DOHH2 (cell line): Measurements from ENCODE around the gene FNDC3B.

ENCODE experiments used
- H3F3A ChIP-seq: fragments of 200-600 bp; sonication (generic), shearing (Covaris generic); 2 replicates; pipeline ENCODE4 v1.6.0; 2016; ENCODE audit warnings: antibody characterized with exemption, mild to moderate bottlenecking; ENCODE audit not compliant: control insufficient read depth, insufficient read depth
- H3K27ac ChIP-seq: fragments of 200-600 bp; sonication (generic); 2 replicates; pipeline ENCODE4 v1.5.1; 2014; ENCODE audit warnings: low read depth, mild to moderate bottlenecking, low read length, moderate library complexity
- H3K27me3 ChIP-seq: fragments of 200-600 bp; sonication (generic); 2 replicates; pipeline ENCODE4 v1.6.1; 2014; ENCODE audit warnings: mild to moderate bottlenecking, low read length, mixed read lengths; ENCODE audit not compliant: control insufficient read depth
- H3K36me3 ChIP-seq: fragments of 200-600 bp; sonication (generic); 2 replicates; pipeline ENCODE4 v1.6.1; 2014; ENCODE audit warnings: mild to moderate bottlenecking, low read length, moderate library complexity, mixed read lengths; ENCODE audit not compliant: control insufficient read depth
- H3K4me1 ChIP-seq: fragments of 200-600 bp; sonication (generic); 2 replicates; pipeline ENCODE4 v1.6.1; 2014; ENCODE audit warnings: mild to moderate bottlenecking, low read length, mixed read lengths; ENCODE audit not compliant: control insufficient read depth
- H3K4me2 ChIP-seq: fragments of 200-600 bp; sonication (generic); 2 replicates; pipeline ENCODE4 v1.6.0; 2014; ENCODE audit warnings: mild to moderate bottlenecking, low read length, moderate library complexity
- H3K4me3 ChIP-seq: fragments of 200-600 bp; sonication (generic); 2 replicates; pipeline ENCODE4 v1.5.1; 2014; ENCODE audit warnings: mild to moderate bottlenecking, low read length, mixed read lengths
- H3K79me2 ChIP-seq: fragments of 200-600 bp; sonication (generic); 2 replicates; pipeline ENCODE4 v1.6.1; 2014; ENCODE audit warnings: mild to moderate bottlenecking, low read length, mixed read lengths; ENCODE audit not compliant: control insufficient read depth
- H3K9me2 ChIP-seq: fragments of 200-600 bp; sonication (generic); replicated peaks from 2 replicates; pipeline ENCODE4 v1.6.1; 2014; ENCODE audit warnings: mild to moderate bottlenecking, low read length, mixed read lengths; ENCODE audit not compliant: control insufficient read depth
- H3K9me3 ChIP-seq: fragments of 200-600 bp; sonication (generic); 2 replicates; pipeline ENCODE4 v1.6.1; 2014; ENCODE audit warnings: antibody characterized with exemption, low read length, mixed read lengths; ENCODE audit not compliant: control insufficient read depth, insufficient read depth
- H4K20me1 ChIP-seq: fragments of 200-600 bp; sonication (generic); 2 replicates; pipeline ENCODE4 v1.6.0; 2014; ENCODE audit warnings: low read depth, mild to moderate bottlenecking, antibody characterized with exemption, low read length, moderate library complexity; ENCODE audit not compliant: control insufficient read depth, insufficient read depth
- CTCF ChIP-seq: fragments of 200-600 bp; sonication (generic); IDR thresholded peaks from one replicate; pipeline ENCODE4 v1.5.1; 2014; ENCODE audit warnings: antibody characterized with exemption, mild to moderate bottlenecking, low read depth, low read length; ENCODE audit not compliant: poor library complexity, severe bottlenecking
- EZH2phosphoT487 ChIP-seq: fragments of 200-600 bp; sonication (generic); IDR thresholded peaks from 2 replicates; pipeline ENCODE4 v1.6.1; 2017; ENCODE audit warnings: borderline replicate concordance, mild to moderate bottlenecking, antibody characterized with exemption, low read length, moderate library complexity, mixed read lengths

Gene FNDC3B

GRCh38 chr3:172394692-172395091 is 355.3 kb downstream of the FNDC3B start:
- Histone ChIP-seq H3K9me2 (no peaks in the 10 kb centered on the region), H3K27ac (no peak overlapping the region), H3K4me3 (no peak overlapping the region), H3K9me3 (no peaks in the 10 kb centered on the region), H3F3A (no peaks in the 10 kb centered on the region), H3K4me2 (no peak overlapping the region), H3K27me3 (no peaks in the 10 kb centered on the region), H3K36me3 (no peaks in the 10 kb centered on the region), H3K4me1 (no peaks in the 10 kb centered on the region), H3K79me2 (no peaks in the 10 kb centered on the region), H4K20me1 (no peaks in the 10 kb centered on the region)
- TF ChIP-seq EZH2phosphoT487, result no peak

DNA sequence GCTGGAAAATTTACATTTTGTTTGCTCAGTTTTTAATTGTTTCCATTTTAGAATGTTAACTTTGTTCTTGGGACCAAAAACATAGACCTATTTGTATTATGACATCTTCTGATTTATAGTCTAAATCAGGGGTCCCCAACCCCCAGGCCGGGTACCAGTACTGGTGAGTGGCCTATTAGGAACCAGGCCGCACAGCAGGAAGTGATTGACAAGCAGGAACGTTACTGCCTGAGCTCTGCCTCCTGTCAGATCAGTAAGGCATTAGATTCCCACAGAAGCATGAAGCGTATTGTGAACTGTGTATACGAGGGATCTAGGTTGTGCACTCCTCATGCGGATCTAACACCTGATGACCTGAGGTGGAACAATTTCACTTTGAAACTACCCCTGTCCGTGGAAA is 357.0 kb downstream of the FNDC3B start:
- Histone ChIP-seq H3K36me3 (no peaks in the 10 kb centered on the region), H3K4me3 (no peak overlapping the region), H3K9me2 (no peaks in the 10 kb centered on the region), H3K9me3 (no peaks in the 10 kb centered on the region), H3K79me2 (no peaks in the 10 kb centered on the region), H3F3A (no peaks in the 10 kb centered on the region), H3K4me1 (no peaks in the 10 kb centered on the region), H4K20me1 (no peaks in the 10 kb centered on the region), H3K4me2 (no peak overlapping the region), H3K27ac (no peak overlapping the region), H3K27me3 (no peaks in the 10 kb centered on the region)
- TF ChIP-seq EZH2phosphoT487 (no peak), CTCF (no peak)

DNA sequence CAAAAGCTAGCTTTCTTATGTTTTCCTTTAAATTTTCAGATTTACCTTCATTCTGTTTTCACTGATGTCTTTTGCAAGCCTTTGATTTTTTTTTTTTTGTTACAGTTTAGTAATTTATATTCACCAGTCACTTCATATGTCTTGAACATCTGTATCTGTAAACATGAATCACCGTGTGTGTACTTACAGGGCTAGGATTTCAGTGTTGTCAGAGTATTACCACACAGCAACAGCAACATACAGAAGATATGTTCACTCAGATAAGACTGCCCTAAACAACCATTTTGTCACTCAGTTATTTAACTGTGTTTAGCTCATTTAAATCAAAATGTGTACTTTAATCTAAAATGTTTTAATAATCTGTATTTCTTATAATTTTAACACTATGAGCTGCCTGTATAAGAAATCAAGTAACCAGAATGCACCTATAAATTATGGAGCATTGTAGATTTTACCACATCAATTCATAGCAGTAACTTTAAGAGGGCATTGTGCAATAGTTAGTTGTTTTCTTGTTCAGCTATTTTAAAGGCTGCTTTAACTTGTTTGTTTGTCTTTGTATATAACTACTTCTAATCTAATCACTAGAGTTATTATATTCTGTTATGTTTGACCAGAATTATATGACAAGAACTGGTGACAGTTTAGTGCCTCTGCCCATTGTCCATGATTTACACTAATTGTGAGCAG is 358.5 kb downstream of the FNDC3B start:
- TF ChIP-seq CTCF, result no peak
- TF ChIP-seq EZH2phosphoT487, result no peak
- Histone ChIP-seq H3K9me3 (no peaks in the 10 kb centered on the region), H3K79me2 (no peaks in the 10 kb centered on the region), H3K4me1 (no peaks in the 10 kb centered on the region), H3K4me3 (no peak overlapping the region), H3K9me2 (no peaks in the 10 kb centered on the region), H3K36me3 (no peaks in the 10 kb centered on the region), H4K20me1 (no peaks in the 10 kb centered on the region), H3K27ac (no peak overlapping the region), H3K27me3 (no peaks in the 10 kb centered on the region), H3K4me2 (no peak overlapping the region), H3F3A (no peaks in the 10 kb centered on the region)

DNA sequence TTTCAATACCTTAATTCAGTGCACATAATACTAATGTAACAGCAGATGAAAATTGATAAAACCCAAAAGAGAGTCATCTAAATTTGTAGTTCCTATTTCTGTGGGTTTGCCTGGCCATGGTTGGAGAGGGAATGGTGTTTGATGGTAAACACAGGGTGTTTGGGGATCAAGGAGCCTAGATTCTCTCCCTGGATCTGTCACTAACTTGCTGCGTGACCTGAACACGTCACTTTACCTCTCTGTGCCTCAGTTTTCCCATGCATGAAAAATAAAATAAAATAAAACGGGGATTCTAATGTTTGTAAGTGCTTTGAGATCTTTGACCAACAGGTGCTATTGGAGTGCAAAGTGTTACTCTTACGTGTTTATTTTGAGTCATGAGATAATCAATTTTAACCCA is 359.1 kb downstream of the FNDC3B start:
- Histone ChIP-seq H3K4me3 (no peak overlapping the region), H3K9me2 (no peaks in the 10 kb centered on the region), H3K27me3 (no peaks in the 10 kb centered on the region), H3K4me2 (no peak overlapping the region), H3K4me1 (no peaks in the 10 kb centered on the region), H4K20me1 (no peaks in the 10 kb centered on the region), H3F3A (no peaks in the 10 kb centered on the region), H3K79me2 (no peaks in the 10 kb centered on the region), H3K9me3 (no peaks in the 10 kb centered on the region), H3K36me3 (no peaks in the 10 kb centered on the region), H3K27ac (no peak overlapping the region)
- TF ChIP-seq EZH2phosphoT487, result no peak
- TF ChIP-seq CTCF, result no peak
